Endothelial cell of umbilical vein (primary cell): Measurements from ENCODE around the gene STK40. TPM values are rescaled to one million over a fixed set of nuclear protein-coding genes. Genes with fewer than 3 reads are reported as not detected.
A peak's percentile ranks its signal among the peaks of the same experiment; 100 is the strongest.

Experiments
- BruUV-seq: library from RNA; stranded (reverse); fragments of 400-500 nt; replicated peaks from 2 replicates; lab custom pipeline; 2021; lab: Mats Ljungman, UMichigan
- CTCF ChIA-PET: fragments of 300-600, 350-600 bp; sonication (Branson Sonifier 250); formaldehyde crosslinking; loops from one replicate; lab custom pipeline; 2021; ENCODE audit warnings: antibody characterized with exemption, inconsistent platforms; lab: Charles Lee
- POLR2A ChIA-PET: fragments of 300-600, 350-600 bp; sonication (Branson Sonifier 250); formaldehyde crosslinking; loops from one replicate; lab custom pipeline; 2021; ENCODE audit warnings: antibody characterized with exemption, inconsistent platforms; lab: Charles Lee
- DNase-seq: peaks from one replicate; pipeline ENCODE4 v3.0.0-alpha.2; 2011; ENCODE audit warnings: low read depth, low spot score
- FAIRE-seq: peaks from 2 replicates; lab custom pipeline; 2011; peaks lifted over from hg19 to GRCh38; lab: Jason Lieb, UNC
- H2AFZ ChIP-seq: 2 replicates; pipeline ENCODE4 v1.6.0; 2012; ENCODE audit warnings: low read depth, low read length, control low read depth, inconsistent platforms
- H3K27ac ChIP-seq: 2 replicates; pipeline ENCODE4 v1.5.1; 2011; ENCODE audit warnings: low read depth, mild to moderate bottlenecking, control low read depth, low read length, moderate library complexity; ENCODE audit not compliant: insufficient read depth
- H3K27me3 ChIP-seq, 2 experiments: 2 replicates each; pipeline versions ENCODE4 v1.6.0 to v1.6.1; 2011; ENCODE audit warnings: low read length in 2 of 2, mixed read lengths in 1 of 2; ENCODE audit not compliant: control insufficient read depth in 2 of 2, insufficient read depth in 2 of 2
- H3K36me3 ChIP-seq, 2 experiments: 2 replicates in 1 of 2; 3 replicates in 1 of 2; pipeline ENCODE4 v1.5.1; 2011; ENCODE audit warnings: low read length in 2 of 2, mild to moderate bottlenecking in 1 of 2, moderate library complexity in 1 of 2; ENCODE audit not compliant: control insufficient read depth in 2 of 2, insufficient read depth in 2 of 2; ENCODE audit errors: extremely low read depth in 1 of 2
- H3K4me1 ChIP-seq: 3 replicates; pipeline ENCODE4 v1.5.1; 2011; ENCODE audit warnings: mild to moderate bottlenecking, low read length; ENCODE audit not compliant: control insufficient read depth, insufficient read depth; ENCODE audit errors: extremely low read depth
- H3K4me2 ChIP-seq: 2 replicates; pipeline ENCODE4 v1.6.1; 2011; ENCODE audit warnings: low read length, control low read depth, mixed read lengths; ENCODE audit not compliant: insufficient read depth
- H3K4me3 ChIP-seq, 3 experiments: fragments of 200-600 bp in 1 of 3; sonication (generic), shearing (Covaris generic) in 1 of 3; replicated peaks in 1 of 3; 2 replicates each; pipeline ENCODE4 v1.5.1; 2011 to 2016; ENCODE audit warnings: control low read depth in 3 of 3, low read length in 3 of 3, mild to moderate bottlenecking in 2 of 3, inconsistent platforms in 1 of 3, low read depth in 1 of 3, moderate library complexity in 1 of 3; ENCODE audit not compliant: insufficient read depth in 1 of 3
- H3K79me2 ChIP-seq: 2 replicates; pipeline ENCODE4 v1.6.0; 2012; ENCODE audit warnings: low read length, inconsistent platforms; ENCODE audit not compliant: control insufficient read depth, insufficient read depth
- H3K9ac ChIP-seq: replicated peaks from 2 replicates; pipeline ENCODE3; 2011; ENCODE audit warnings: low read length, control low read depth; ENCODE audit not compliant: insufficient read depth; ENCODE audit errors: extremely low read depth
- H3K9me1 ChIP-seq: replicated peaks from 3 replicates; pipeline ENCODE4 v1.6.0; 2011; ENCODE audit warnings: mild to moderate bottlenecking, low read length; ENCODE audit not compliant: control insufficient read depth, insufficient read depth; ENCODE audit errors: extremely low read depth
- H3K9me3 ChIP-seq: replicated peaks from 2 replicates; pipeline ENCODE4 v1.5.1; 2012; ENCODE audit warnings: low read length, inconsistent platforms; ENCODE audit not compliant: control insufficient read depth, insufficient read depth
- H4K20me1 ChIP-seq: replicated peaks from 2 replicates; pipeline ENCODE3; 2011; ENCODE audit warnings: mild to moderate bottlenecking, low read length; ENCODE audit not compliant: control insufficient read depth, insufficient read depth; ENCODE audit errors: extremely low read depth
- CTCF ChIP-seq, 2 donors: IDR thresholded peaks; 1 replicate in 1 of 2; 2 replicates in 1 of 2; pipeline ENCODE4 v1.5.1; 2011; ENCODE audit warnings: low read length in 2 of 2, mild to moderate bottlenecking in 2 of 2, moderate library complexity in 2 of 2, control low read depth in 1 of 2, inconsistent platforms in 1 of 2, low read depth in 1 of 2; ENCODE audit not compliant: insufficient read depth in 1 of 2; ENCODE audit errors: extremely low read depth in 1 of 2
- EZH2 ChIP-seq: IDR thresholded peaks from 2 replicates; pipeline ENCODE4 v1.6.1; 2012; ENCODE audit warnings: borderline replicate concordance, low read depth, mild to moderate bottlenecking, moderate library complexity, low read length, inconsistent platforms; ENCODE audit not compliant: severe bottlenecking
- FOS ChIP-seq: IDR thresholded peaks from 2 replicates; pipeline ENCODE4 v1.6.1; 2011; ENCODE audit warnings: mild to moderate bottlenecking, low read length, moderate library complexity, borderline replicate concordance; ENCODE audit not compliant: insufficient read depth
- GATA2 ChIP-seq: IDR thresholded peaks from 2 replicates; pipeline ENCODE4 v1.7.0; 2011; ENCODE audit warnings: low read depth, mild to moderate bottlenecking, moderate library complexity, mixed read lengths, low read length; ENCODE audit not compliant: insufficient read length, insufficient read depth
- JUN ChIP-seq: IDR thresholded peaks from 2 replicates; pipeline ENCODE4 v1.6.1; 2011; ENCODE audit warnings: borderline replicate concordance, low read depth; ENCODE audit not compliant: insufficient read length, insufficient read depth
- MAX ChIP-seq: IDR thresholded peaks from 2 replicates; pipeline ENCODE4 v1.6.1; 2011; ENCODE audit not compliant: insufficient read depth, insufficient read length
- MYC ChIP-seq: IDR thresholded peaks from one replicate; pipeline ENCODE4 v1.6.1; 2011; ENCODE audit warnings: mild to moderate bottlenecking, low read depth, low read length
- dilution Hi-C: fragments of 300-500 bp; cut with MboI; formaldehyde crosslinking; loops from one replicate; pipeline ENCODE4 v1.15.0; 2019; ENCODE audit warnings: low sequenced_read_pairs; ENCODE audit not compliant: extremely low pct_ligation_motif_present
- intact Hi-C: fragments of 100-400 bp; cut with micrococcal nuclease; formaldehyde crosslinking; loops from one replicate; pipeline ENCODE4 v1.10.0; 2022
- polyA plus RNA-seq, 4 experiments: library from polyadenylated mRNA; depleted of rRNA in 3 of 4; stranded (reverse) in 3 of 4; unstranded in 1 of 4; fragments of >200 nt; gene quantifications; 2 replicates each; pipeline versions ENCODE4 v1.2.1 to v1.2.3, GENCODE V29; 2011 to 2012; ENCODE audit warnings: missing spikeins in 1 of 4
- total RNA-seq: library from RNA; stranded (reverse); gene quantifications from 2 replicates; pipeline ENCODE4 v1.2.3, GENCODE V29; 2021

STK40 gene
- total and polyA plus RNA-seq, 2 donors (not counting 3 experiments of a cell fraction or from before 2014, with no cell fraction given): 20.8 to 36.8 TPM

DNA sequence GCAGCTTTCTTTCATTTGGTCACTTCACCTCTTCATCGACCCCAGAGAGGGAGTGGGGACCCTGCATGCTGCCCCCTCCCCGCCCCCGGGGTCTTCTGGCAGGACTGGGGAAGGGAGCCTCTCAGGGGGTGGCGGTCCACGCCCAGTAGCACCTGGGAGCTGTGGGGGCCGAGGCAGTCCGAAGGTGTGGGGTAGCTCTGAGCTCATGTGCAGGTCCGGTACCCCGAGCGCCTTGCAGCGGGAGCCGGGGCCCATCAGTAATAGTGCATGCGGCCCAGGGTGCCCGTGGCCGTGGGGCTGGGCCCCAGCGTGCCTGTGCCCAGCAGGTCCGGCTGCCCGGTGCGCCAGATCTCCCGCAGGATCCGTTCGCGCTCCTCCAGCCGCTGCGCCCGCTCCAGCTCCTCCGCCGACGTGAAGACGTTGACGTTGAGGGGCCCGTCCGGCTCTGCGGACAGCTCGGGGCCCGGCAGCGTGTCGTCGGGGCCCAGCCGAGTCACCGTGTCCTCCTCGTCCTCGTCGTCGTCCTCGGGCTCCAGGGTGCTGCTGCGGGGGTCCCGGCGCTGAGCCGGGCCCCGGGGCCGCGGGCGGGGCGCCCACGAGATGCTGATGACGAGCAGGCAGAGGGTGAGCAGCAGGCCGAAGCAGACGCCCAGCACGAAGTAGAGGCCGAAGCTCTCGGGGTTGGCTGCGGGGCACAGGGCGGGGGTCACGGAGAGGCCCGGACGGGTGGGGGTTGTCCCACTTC is 63.5 kb downstream of the STK40 start:
- Histone ChIP-seq H3K9me1 (no peaks in the 10 kb centered on the region), H3K4me3 (peak overlapping the region in 2 of 3 experiments; percentile 71 to 85), H3K27ac (peak overlapping the region; percentile 62), H4K20me1 (no peaks in the 10 kb centered on the region), H3K27me3 (no peaks in the 10 kb centered on the region), H3K4me2 (peak overlapping the region; percentile 79), H2AFZ (no peak overlapping the region), H3K9ac (no peak overlapping the region), H3K4me1 (peaks cover 13% of the 10 kb centered on the region), H3K79me2 (peaks cover 14% of the 10 kb centered on the region), H3K9me3 (no peaks in the 10 kb centered on the region), H3K36me3 (peaks cover 0 to 5% of the 10 kb centered on the region in 2 experiments)
- ChIA-PET CTCF (interaction anchor here (0.8 to 2.4 kb wide), 4 partner anchors 13 to 23 kb away, joined by 3 to 13 read pairs (median 3); partner anchors contain the start of gene SH3D21), POLR2A (interaction anchor here (1.3 kb wide), 1 partner anchor 15 kb away, joined by 4 read pairs; no protein-coding TSS in a partner anchor)
- FAIRE-seq (no peak), DNase-seq (no peak)
- dilution Hi-C loops (no loop called here), intact Hi-C loops (no loop called here)
- TF ChIP-seq CTCF (IDR thresholded peaks at IDR 0.05; ENCODE audit: extremely low read depth in 1 of 2, insufficient read depth in 1 of 2, low read depth in 1 of 2, low read length in 2 of 2): no peak
- TF ChIP-seq MYC: no peak
- TF ChIP-seq GATA2: no peak
- TF ChIP-seq JUN: no peak
- TF ChIP-seq FOS: no peak
- no peak for TF ChIP-seq MAX
- TF ChIP-seq EZH2: no peak
- BruUV-seq: TSS peak; percentile 29
